GM12872 (cell line): ENCODE measurements around the gene MACROD1.

ENCODE experiments used
- CTCF ChIP-seq: IDR thresholded peaks from 3 replicates; pipeline ENCODE4 v1.5.1; 2011; ENCODE audit warnings: low read depth, mild to moderate bottlenecking, low read length, moderate library complexity; ENCODE audit not compliant: insufficient read depth

MACROD1 gene

GRCh38 chr11:64146036-64146955 is 19.6 kb downstream of the MACROD1 start:
- TF ChIP-seq CTCF, result peak; percentile 89

GRCh38 chr11:64144587-64145472 is 21.1 kb downstream of the MACROD1 start:
- no peak for TF ChIP-seq CTCF

GRCh38 chr11:64141081-64141783 is 24.7 kb downstream of the MACROD1 start:
- no peak for TF ChIP-seq CTCF

GRCh38 chr11:64140082-64140481 is 25.8 kb downstream of the MACROD1 start:
- no peak for TF ChIP-seq CTCF

- TF ChIP-seq CTCF, result no peak
Measured at GRCh38 chr11:64139049-64139448, 26.9 kb downstream of the MACROD1 start.

GRCh38 chr11:64138398-64138797 is 27.5 kb downstream of the MACROD1 start:
- no peak for TF ChIP-seq CTCF
